Right lobe of liver (tissue), 6 donors: ENCODE results near the gene AFAP1. TPM values are rescaled to one million over a fixed set of nuclear protein-coding genes. Genes with fewer than 3 reads are reported as not detected.

Experiments used
- ATAC-seq, 4 donors: fragments of 200-7000 bp; cut with Tn5 transposase; one replicate each; pipeline ENCODE4 v1.9.1; 2020; ENCODE audit warnings: mild to moderate bottlenecking in 4 of 4, moderate library complexity in 4 of 4
- DNase-seq, 3 donors: peaks; one replicate each; pipeline ENCODE4 v3.0.0-alpha.2; 2020
- H3K27ac ChIP-seq, 3 donors: fragments of 200-600 bp; one replicate each; pipeline ENCODE4 v1.8.0; 2022
- H3K27me3 ChIP-seq, 2 donors: fragments of 200-600 bp; one replicate each; pipeline ENCODE4 v1.8.0; 2022
- H3K36me3 ChIP-seq, 4 donors: fragments of 200-600 bp; sonication (generic) in 1 of 4; one replicate each; pipeline versions ENCODE4 v1.5.1 to v1.8.0; 2017 to 2022; ENCODE audit warnings: control low read depth in 1 of 4
- H3K4me1 ChIP-seq, 4 donors: fragments of 200-600 bp; sonication (generic) in 1 of 4; one replicate each; pipeline versions ENCODE4 v1.5.1 to v1.8.0; 2017 to 2022; ENCODE audit warnings: control low read depth in 1 of 4
- H3K4me3 ChIP-seq, 3 donors: fragments of 200-600 bp; one replicate each; pipeline ENCODE4 v1.8.0; 2022
- H3K9me3 ChIP-seq, 4 donors: fragments of 200-600 bp; sonication (generic) in 1 of 4; one replicate each; pipeline versions ENCODE4 v1.5.1 to v1.8.0; 2017 to 2022; ENCODE audit warnings: control low read depth in 1 of 4
- POLR2A ChIP-seq: fragments of 450-650 bp; IDR thresholded peaks from one replicate; pipeline ENCODE4 v1.6.1; 2017; ENCODE audit warnings: antibody characterized with exemption, mild to moderate bottlenecking
- WGBS: methylation state at CpG from one replicate; pipeline ENCODE4 v1.1.6; 2018; ENCODE audit warnings: low coverage, low lambda C conversion rate; ENCODE audit not compliant: insufficient coverage; ENCODE audit errors: missing lambda C conversion rate; 5-methylcytosine and 5-hydroxymethylcytosine counted together
- intact Hi-C, 2 donors: fragments of 100-400 bp; cut with DNase I; formaldehyde crosslinking; loops; one replicate each; pipeline versions ENCODE4 v1.11.2 to v1.14.1; 2022
- total RNA-seq, 6 experiments: library from RNA; depleted of rRNA in 2 of 6; stranded (reverse); fragments of >200 nt in 2 of 6; fragmentation: NEBNext Ultra II Directional in 3 of 6; extraction: Animal tissue kit (Norgen Biotek cat#: 25700) in 3 of 6; gene quantifications; one replicate each; pipeline versions ENCODE4 v1.1.0 to v1.2.4, GENCODE V29; 2016 to 2023
- TF ChIP-seq, protein P1 (sequence below), 4 donors: fragments of 200-600 bp in 3 of 4; fragments of 450-650 bp in 1 of 4; IDR thresholded peaks; one replicate each; pipeline versions ENCODE4 v1.5.1 to v1.8.0; 2016 to 2022; ENCODE audit warnings: antibody characterized with exemption in 4 of 4, mild to moderate bottlenecking in 2 of 4
- donor health status: DM: no; HTN: yes; CAD: no.
- donor health status: DM: no; HTN: no; CAD: no.
- donor health status: DM: no; HTN: no; CAD: no.
- donor health status: DM: no; HTN: yes; CAD: no.
- donor health status: DM: no; HTN: yes; CAD: no.

Gene AFAP1
- total RNA-seq, 6 experiments from 2014 or later, result 0.95 to 3.1 (median 1.9) TPM

DNA sequence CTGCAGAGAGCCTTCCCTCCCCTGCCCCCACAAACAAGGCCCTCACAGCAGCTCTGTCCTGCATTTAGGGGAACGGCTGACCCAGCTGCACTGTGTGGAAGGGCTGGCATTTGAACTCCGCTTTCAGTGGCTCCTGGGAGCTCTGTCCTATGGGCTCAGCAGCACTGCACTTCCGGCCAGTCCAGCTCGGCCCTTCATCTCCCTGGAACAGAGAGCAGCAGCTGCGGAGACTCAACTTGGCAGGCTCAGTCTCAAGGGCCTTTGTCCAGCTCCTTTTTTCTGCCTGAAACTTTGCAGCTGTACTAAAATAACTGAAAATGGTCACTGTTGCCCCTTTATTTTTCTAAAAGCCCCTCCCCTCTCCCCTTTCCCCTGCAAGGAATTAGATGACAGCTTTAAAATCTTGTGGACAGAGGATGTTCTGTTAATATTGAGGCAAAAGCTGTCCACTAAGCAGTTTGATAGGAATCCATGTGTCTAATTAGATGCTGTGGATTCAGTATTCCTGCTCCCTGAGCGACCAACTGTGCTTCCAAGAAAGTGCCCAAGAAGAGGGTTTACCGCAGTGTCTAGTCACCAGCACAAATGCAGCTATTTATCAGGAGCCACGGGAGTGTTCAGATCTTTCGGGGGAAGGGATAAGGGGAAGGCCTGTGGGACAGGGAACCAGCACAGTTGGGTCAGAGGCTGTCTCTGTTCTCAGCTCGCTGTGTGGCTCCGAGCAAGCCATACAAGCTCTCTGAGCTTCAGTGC, 133.1 kb downstream of the AFAP1 start:
- intact Hi-C loops, result no loop called here
- TF ChIP-seq, protein P1, sequence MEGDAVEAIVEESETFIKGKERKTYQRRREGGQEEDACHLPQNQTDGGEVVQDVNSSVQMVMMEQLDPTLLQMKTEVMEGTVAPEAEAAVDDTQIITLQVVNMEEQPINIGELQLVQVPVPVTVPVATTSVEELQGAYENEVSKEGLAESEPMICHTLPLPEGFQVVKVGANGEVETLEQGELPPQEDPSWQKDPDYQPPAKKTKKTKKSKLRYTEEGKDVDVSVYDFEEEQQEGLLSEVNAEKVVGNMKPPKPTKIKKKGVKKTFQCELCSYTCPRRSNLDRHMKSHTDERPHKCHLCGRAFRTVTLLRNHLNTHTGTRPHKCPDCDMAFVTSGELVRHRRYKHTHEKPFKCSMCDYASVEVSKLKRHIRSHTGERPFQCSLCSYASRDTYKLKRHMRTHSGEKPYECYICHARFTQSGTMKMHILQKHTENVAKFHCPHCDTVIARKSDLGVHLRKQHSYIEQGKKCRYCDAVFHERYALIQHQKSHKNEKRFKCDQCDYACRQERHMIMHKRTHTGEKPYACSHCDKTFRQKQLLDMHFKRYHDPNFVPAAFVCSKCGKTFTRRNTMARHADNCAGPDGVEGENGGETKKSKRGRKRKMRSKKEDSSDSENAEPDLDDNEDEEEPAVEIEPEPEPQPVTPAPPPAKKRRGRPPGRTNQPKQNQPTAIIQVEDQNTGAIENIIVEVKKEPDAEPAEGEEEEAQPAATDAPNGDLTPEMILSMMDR (IDR thresholded peaks at IDR 0.05), result no peak
- no peaks in the 10 kb centered on the region for H3K9me3 ChIP-seq
- WGBS, result 72% methylated on average over 9 of the region's 11 CpGs
- H3K27ac ChIP-seq, result peak overlapping the region; percentile 9 to 37 (median 31)
- ATAC-seq, result peak in 3 of 4 donors; percentile 16 to 25 (median 22)
- no peaks in the 10 kb centered on the region for H3K27me3 ChIP-seq
- H3K36me3 ChIP-seq, result no peaks in the 10 kb centered on the region
- H3K4me1 ChIP-seq, result peaks cover 0 to 12% (median 4%) of the 10 kb centered on the region in 4 donors
- no peak for DNase-seq
- no peak overlapping the region for H3K4me3 ChIP-seq

DNA sequence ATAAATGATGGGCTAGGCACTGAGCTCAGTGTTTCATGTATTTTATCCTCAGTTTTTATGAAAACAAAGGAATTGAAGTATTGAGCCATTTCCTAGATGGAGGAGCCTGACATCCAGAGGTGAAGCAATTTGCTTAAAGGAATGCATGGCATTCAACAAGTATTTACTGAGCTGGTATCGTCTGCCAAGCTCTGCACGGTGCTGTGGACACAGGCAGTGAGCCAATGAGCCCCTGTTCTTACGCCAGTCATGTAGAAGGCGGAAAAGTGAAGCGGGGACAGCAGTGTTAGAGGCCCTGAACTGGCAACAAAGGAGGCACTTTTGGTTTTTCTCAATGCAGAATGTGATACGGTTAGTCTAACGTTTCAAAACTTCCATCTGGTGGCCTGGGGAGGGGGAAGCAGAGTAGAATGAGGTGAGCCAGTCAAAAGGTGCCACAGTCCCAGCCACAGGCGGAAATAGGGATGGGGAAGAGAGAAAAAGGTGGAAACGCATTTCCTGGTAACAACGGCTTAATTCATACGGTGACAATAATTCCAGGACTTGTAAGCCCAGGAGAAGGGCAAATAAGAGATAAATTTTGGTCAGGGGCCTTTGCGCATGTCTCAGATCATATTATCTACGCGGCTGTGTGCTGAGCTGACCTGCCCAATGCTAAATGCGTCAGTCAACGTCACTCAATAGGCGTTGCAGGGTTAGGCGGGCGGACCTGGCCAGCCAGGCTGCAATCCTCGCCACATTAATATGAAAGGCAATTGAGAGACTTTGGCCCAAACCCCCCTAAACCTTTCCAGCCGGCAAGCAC, 133.9 kb downstream of the AFAP1 start:
- WGBS, result 21% methylated on average over 12 of the region's 21 CpGs
- DNase-seq (peak; percentile 59 to 81 (median 74)), ATAC-seq (peak; percentile 72 to 83 (median 76))
- H3K4me1 ChIP-seq, result peaks cover 0 to 12% (median 4%) of the 10 kb centered on the region in 4 donors
- intact Hi-C loops, result no loop called here
- H3K27me3 ChIP-seq, result no peaks in the 10 kb centered on the region
- no peak overlapping the region for H3K4me3 ChIP-seq
- no peaks in the 10 kb centered on the region for H3K9me3 ChIP-seq
- H3K36me3 ChIP-seq, result no peaks in the 10 kb centered on the region
- H3K27ac ChIP-seq, result peak overlapping the region in 1 of 3 donors; percentile 13
- no peak for TF ChIP-seq POLR2A
- TF ChIP-seq, protein P1 (IDR thresholded peaks at IDR 0.05), result no peak

DNA sequence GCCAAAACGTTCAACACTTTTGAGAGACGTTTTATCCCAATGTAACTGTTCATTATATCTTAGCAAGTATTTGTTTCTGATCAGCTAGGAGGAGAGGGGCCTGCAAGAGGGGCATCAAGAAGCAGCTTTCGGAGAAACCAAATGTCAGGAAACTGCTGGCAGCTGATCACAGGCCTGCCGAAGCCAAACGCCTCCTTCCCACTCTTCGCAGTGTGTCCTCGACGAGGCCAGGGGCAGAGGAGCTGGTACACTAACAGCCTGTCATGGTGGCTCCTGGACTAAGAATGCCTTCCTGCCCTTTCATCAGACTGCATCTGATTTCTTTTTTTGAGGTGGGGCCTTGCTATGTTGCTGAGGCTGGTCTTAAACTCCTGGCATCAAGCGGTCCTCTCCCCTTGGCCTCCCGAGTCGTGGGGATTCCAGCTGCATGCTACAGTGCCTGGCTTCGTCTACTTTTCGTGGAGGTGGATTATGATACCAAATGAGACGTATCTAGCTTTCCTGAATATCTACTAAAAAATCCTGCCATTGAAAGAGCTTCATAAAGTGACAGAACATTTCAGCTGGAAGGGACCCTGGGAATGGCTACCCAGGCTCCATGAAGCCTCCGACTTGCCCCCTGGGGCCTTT, 134.8 kb downstream of the AFAP1 start:
- Histone ChIP-seq H3K9me3 (no peaks in the 10 kb centered on the region), H3K4me3 (no peak overlapping the region), H3K27me3 (no peaks in the 10 kb centered on the region), H3K4me1 (peaks cover 0 to 12% (median 4%) of the 10 kb centered on the region in 4 donors), H3K27ac (no peak overlapping the region), H3K36me3 (no peaks in the 10 kb centered on the region)
- intact Hi-C loops, result loop anchor here (5.0 kb wide), 2 partner anchors 177 to 182 kb away; no protein-coding TSS in a partner anchor
- DNase-seq (no peak), ATAC-seq (no peak)
- 78% methylated on average over 10 of the region's 15 CpGs for WGBS
- TF ChIP-seq, protein P1 (IDR thresholded peaks at IDR 0.05), result no peak
- no peak for TF ChIP-seq POLR2A

DNA sequence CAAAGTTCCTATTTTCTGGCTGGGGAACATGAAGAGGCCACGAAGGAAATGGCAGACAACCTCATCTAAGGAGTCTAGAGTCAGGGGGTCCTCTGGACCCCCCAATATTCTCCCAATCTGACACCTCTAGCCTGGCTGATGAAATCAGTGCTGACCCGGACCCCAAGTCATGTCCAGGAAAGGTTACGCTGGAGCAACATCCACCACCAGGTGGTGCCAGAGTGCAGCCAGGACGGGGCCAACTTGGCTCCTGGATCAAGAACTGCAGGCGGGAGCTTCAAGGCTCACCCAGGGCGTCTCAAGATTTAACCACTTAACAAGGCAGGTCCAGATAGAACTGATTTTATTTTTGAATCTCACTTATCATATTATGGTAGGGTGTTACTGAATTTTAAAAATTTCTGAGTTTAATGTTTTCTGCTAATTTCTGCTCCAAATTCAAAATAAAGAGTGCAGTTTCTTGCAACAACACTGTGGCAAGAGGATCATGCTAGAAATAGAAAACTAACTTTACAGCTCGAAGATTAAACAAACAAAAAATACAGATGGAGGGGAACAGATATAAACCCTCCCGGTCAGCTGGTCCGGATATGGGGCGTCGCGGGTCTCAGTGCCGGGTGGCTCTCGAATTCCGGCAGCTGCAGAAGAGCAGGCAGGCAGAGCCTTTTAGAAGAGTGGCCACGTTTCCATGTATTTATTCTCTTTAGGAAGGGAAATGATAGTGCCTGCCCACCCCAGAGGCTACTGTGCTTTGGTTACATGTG, 135.5 kb downstream of the AFAP1 start:
- no peaks in the 10 kb centered on the region for H3K9me3 ChIP-seq
- DNase-seq, result peak; percentile 77 to 82 (median 79)
- peak; percentile 69 to 82 (median 74) for ATAC-seq
- H3K4me3 ChIP-seq, result no peak overlapping the region
- H3K27ac ChIP-seq, result no peak overlapping the region
- intact Hi-C loops, result loop anchor here (5.0 kb wide), 2 partner anchors 178 to 183 kb away; no protein-coding TSS in a partner anchor
- WGBS, result 48% methylated on average over 15 of the region's 16 CpGs
- no peaks in the 10 kb centered on the region for H3K27me3 ChIP-seq
- peaks cover 0 to 12% (median 4%) of the 10 kb centered on the region in 4 donors for H3K4me1 ChIP-seq
- TF ChIP-seq, protein P1 (IDR thresholded peaks at IDR 0.05), result peak; percentile 87 to 90 (median 88)
- TF ChIP-seq POLR2A, result no peak
- H3K36me3 ChIP-seq, result no peaks in the 10 kb centered on the region
